ENCODE results near the gene DNAJC1.

GRCh38 chr10:21976739-21977138 is 26.8 kb downstream of the DNAJC1 start:
- TF ChIP-seq CTCF (conservative IDR thresholded peaks at IDR 0.05): no peak
- no peak for TF ChIP-seq EZH2 (IDR thresholded peaks at IDR 0.05; ENCODE audit: low read depth)
